Measurements from ENCODE around the gene DSTN. TPM values are rescaled to one million over a fixed set of nuclear protein-coding genes. Genes with fewer than 3 reads are reported as not detected.

DSTN gene
- total RNA-seq, 6 experiments from 2014 or later, result 65.8 to 94.4 (median 86.9) TPM

DNA sequence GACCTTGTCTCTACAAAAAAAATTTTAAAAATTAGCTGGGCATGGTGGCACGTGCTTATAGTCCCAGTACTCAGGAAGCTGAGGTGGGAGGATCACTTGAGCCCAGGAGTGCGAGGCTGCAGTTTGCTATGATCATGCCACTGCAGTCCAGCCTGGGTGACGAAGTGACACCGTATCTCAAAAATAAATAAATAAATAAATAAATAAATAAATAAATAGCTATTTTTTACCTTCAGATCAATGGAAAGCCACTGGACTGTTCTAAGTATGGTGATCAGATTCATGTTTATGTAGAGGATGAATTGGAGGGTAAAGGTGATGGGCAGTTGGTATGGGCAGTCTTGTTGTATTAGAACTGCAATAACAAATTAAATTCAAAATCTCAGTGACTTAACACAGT, 24.0 kb downstream of the DSTN start:
- TF ChIP-seq POLR2A (IDR thresholded peaks at IDR 0.05), result no peak
- TF ChIP-seq CTCF (IDR thresholded peaks at IDR 0.05), result no peak
- Histone ChIP-seq H3K27me3 (no peaks in the 10 kb centered on the region), H3K9me3 (no peaks in the 10 kb centered on the region), H3K4me1 (peaks cover 0 to 11% (median 3%) of the 10 kb centered on the region in 4 donors), H3K4me3 (no peak overlapping the region), H3K27ac (no peak overlapping the region), H3K36me3 (no peaks in the 10 kb centered on the region)
- DNase-seq (no peak), ATAC-seq (no peak)
- intact Hi-C loops (cut with DNase I), result no loop called here
- 91% methylated on average over 4 of the region's 4 CpGs for WGBS (ENCODE audit: insufficient coverage, low coverage, low lambda C conversion rate, missing lambda C conversion rate)

DNA sequence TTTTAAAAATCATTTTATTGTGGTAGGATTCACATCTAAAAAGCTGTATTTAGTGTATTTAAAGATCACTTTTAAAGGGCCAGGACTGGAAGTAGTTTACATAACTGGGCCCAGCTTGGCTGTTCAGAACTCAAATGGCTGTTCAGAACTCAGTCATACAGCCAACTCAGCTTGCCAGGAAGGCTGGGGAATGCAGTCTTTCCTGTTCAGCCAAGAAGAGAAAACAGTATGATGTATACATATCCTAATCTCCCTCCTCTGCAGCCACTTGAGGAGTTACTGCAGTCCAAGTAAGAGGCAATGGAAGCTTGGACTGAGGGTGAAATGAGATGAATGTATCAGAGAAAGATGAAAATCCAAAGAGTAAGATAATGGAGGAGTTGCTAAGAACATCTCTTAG, 24.6 kb downstream of the DSTN start:
- H3K9me3 ChIP-seq, result no peaks in the 10 kb centered on the region
- H3K36me3 ChIP-seq, result no peaks in the 10 kb centered on the region
- H3K4me1 ChIP-seq, result peaks cover 0 to 11% (median 3%) of the 10 kb centered on the region in 4 donors
- TF ChIP-seq CTCF (IDR thresholded peaks at IDR 0.05) (no peak), POLR2A (IDR thresholded peaks at IDR 0.05) (no peak)
- no peak overlapping the region for H3K27ac ChIP-seq
- intact Hi-C loops (cut with DNase I), result no loop called here
- H3K27me3 ChIP-seq, result no peaks in the 10 kb centered on the region
- DNase-seq (no peak), ATAC-seq (peak in 1 of 4 donors; percentile 30)
- H3K4me3 ChIP-seq, result no peak overlapping the region

DNA sequence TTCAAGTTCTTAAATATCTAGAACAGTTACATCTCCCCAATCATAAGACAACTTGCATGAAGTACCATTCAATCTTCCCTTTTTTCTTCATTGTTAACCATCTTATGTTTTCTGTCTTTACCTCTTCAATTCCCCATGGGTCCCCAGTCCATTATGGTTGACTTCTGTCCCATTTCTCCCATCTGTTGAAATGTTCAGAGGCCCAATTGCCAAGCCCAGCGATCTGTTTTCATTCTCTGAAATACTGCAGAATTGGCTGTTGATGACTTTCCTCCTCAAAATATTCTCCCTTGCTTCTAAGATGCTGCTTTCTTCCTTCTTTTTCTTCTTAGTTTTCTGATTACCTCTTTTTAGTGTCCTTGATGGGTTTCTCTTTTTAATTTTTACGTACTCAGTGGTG, 26.0 kb downstream of the DSTN start:
- intact Hi-C loops (cut with DNase I), result no loop called here
- TF ChIP-seq CTCF (IDR thresholded peaks at IDR 0.05) (no peak), POLR2A (IDR thresholded peaks at IDR 0.05) (no peak)
- Histone ChIP-seq H3K27me3 (no peaks in the 10 kb centered on the region), H3K36me3 (no peaks in the 10 kb centered on the region), H3K27ac (no peak overlapping the region), H3K4me3 (no peak overlapping the region), H3K4me1 (peaks cover 0 to 11% (median 0%) of the 10 kb centered on the region in 4 donors), H3K9me3 (no peaks in the 10 kb centered on the region)
- no peak for DNase-seq
- WGBS (ENCODE audit: insufficient coverage, low coverage, low lambda C conversion rate, missing lambda C conversion rate), result 85% methylated on average over 2 of the region's 2 CpGs
- no peak for ATAC-seq

DNA sequence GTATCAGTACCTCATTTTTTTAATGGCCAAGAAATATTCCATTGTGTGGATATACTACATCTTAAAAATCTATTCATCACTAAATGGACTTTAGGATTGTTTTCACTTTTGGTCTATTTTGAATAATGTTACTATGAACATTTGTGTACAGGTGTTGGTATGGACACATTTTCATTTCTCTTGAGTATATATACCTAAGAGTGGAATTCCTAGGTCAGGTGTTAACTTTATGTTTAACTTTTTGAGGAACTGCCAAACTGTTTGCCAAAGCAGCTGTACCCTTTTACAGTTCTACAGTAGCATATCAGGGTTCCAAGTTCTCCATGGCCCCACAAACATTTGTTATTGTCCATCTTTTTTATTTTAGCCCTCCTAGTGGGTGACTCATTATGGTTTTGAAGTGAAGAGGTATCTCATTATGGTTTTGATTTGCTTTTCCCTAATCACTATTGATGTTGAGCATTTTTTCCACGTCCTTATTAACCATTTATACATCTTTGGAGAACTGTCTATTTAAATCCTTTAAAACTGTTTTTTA, 28.2 kb downstream of the DSTN start:
- Histone ChIP-seq H3K4me3 (no peak overlapping the region), H3K27me3 (no peaks in the 10 kb centered on the region), H3K27ac (no peak overlapping the region), H3K36me3 (no peaks in the 10 kb centered on the region), H3K4me1 (peaks cover 0 to 11% (median 0%) of the 10 kb centered on the region in 4 donors), H3K9me3 (no peaks in the 10 kb centered on the region)
- intact Hi-C loops (cut with DNase I), result no loop called here
- ATAC-seq (no peak), DNase-seq (no peak)
- TF ChIP-seq CTCF (IDR thresholded peaks at IDR 0.05) (no peak), POLR2A (IDR thresholded peaks at IDR 0.05) (no peak)
- WGBS (ENCODE audit: insufficient coverage, low coverage, low lambda C conversion rate, missing lambda C conversion rate), result 90% methylated on average over 1 of the region's 1 CpG

DNA sequence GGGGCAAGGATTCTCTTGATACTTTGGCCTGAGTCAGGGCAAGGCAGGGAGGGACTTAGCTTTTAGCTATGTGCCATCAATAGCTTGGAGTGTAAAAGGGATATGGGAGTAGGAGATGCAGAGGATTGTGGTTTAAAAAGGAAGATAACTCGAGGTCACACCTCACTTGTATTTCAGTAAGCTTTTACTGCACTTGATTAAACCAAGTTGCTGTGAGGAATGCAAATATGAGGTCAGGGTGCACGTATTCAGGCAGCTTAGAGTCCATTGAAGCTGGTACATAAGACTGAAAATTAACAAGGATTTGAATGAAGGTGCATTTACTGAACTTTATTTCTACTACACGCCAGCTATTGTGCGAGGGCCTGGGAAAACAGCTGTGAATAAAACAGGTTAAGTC, 32.1 kb downstream of the DSTN start:
- DNase-seq (no peak), ATAC-seq (no peak)
- no peaks in the 10 kb centered on the region for H3K9me3 ChIP-seq
- WGBS (ENCODE audit: insufficient coverage, low coverage, low lambda C conversion rate, missing lambda C conversion rate), result 73% methylated on average over 4 of the region's 4 CpGs
- TF ChIP-seq POLR2A (IDR thresholded peaks at IDR 0.05) (no peak), CTCF (IDR thresholded peaks at IDR 0.05) (no peak)
- no peak overlapping the region for H3K27ac ChIP-seq
- H3K36me3 ChIP-seq, result peaks cover 0 to 2% (median 0%) of the 10 kb centered on the region in 4 donors
- intact Hi-C loops (cut with DNase I), result no loop called here
- peaks cover 0 to 26% (median 10%) of the 10 kb centered on the region in 4 donors for H3K4me1 ChIP-seq
- no peak overlapping the region for H3K4me3 ChIP-seq
- no peaks in the 10 kb centered on the region for H3K27me3 ChIP-seq
